Ascending aorta (tissue), 2 donors: ENCODE results near the gene MYO5C. TPM values are rescaled to one million over a fixed set of nuclear protein-coding genes. Genes with fewer than 3 reads are reported as not detected.

Source experiments
- DNase-seq, 2 donors: peaks; one replicate each; pipeline ENCODE4 v3.0.0-alpha.2; 2019; ENCODE audit warnings: low spot score in 2 of 2
- H3K27ac ChIP-seq, 2 donors: fragments of 200-600 bp; sonication (generic); one replicate each; pipeline ENCODE4 v1.5.1; 2016 to 2017; ENCODE audit warnings: mild to moderate bottlenecking in 1 of 2
- H3K27me3 ChIP-seq: fragments of 200-600 bp; sonication (generic); one replicate; pipeline ENCODE4 v1.5.1; 2017
- H3K36me3 ChIP-seq, 2 donors: fragments of 200-600 bp; sonication (generic); one replicate each; pipeline ENCODE4 v1.5.1; 2016
- H3K4me1 ChIP-seq, 2 donors: fragments of 200-600 bp; sonication (generic); one replicate each; pipeline ENCODE4 v1.5.1; 2016 to 2017; ENCODE audit warnings: mild to moderate bottlenecking in 1 of 2
- H3K4me3 ChIP-seq, 2 donors: fragments of 200-600 bp; sonication (generic); one replicate each; pipeline ENCODE4 v1.5.1; 2016 to 2017; ENCODE audit warnings: mild to moderate bottlenecking in 1 of 2
- H3K9me3 ChIP-seq, 2 donors: fragments of 200-600 bp; sonication (generic); one replicate each; pipeline ENCODE4 v1.5.1; 2016
- CTCF ChIP-seq, 3 experiments: fragments of 200-600 bp in 2 of 3; fragments of 450-650 bp in 1 of 3; sonication (generic) in 2 of 3; IDR thresholded peaks; one replicate each; pipeline ENCODE4 v1.5.1; 2016 to 2019; ENCODE audit warnings: antibody characterized with exemption in 3 of 3, mild to moderate bottlenecking in 1 of 3, moderate library complexity in 1 of 3
- intact Hi-C: fragments of 100-400 bp; cut with DNase I; formaldehyde crosslinking; loops from one replicate; pipeline ENCODE4 v1.15.1; 2023
- total RNA-seq: library from RNA; depleted of rRNA; stranded (reverse); fragments of >200 nt; gene quantifications from one replicate; pipeline ENCODE4 v1.1.0, GENCODE V29; 2016

The MYO5C gene
- total RNA-seq, 1 donor from 2014 or later, result 11.0 TPM

GRCh38 chr15:52146261-52146660 is 149.3 kb downstream of the MYO5C start:
- H3K36me3 ChIP-seq, result peaks cover 14 to 59% of the 10 kb centered on the region in 2 donors
- H3K27me3 ChIP-seq, result no peaks in the 10 kb centered on the region
- no peak overlapping the region for H3K27ac ChIP-seq
- no peak overlapping the region for H3K4me3 ChIP-seq
- intact Hi-C loops, result loop anchor here (10.0 kb wide), 1 partner anchor 171 kb away; the partner anchor contains the start of gene LEO1
- no peak for TF ChIP-seq CTCF (IDR thresholded peaks at IDR 0.05)
- DNase-seq, result no peak
- H3K4me1 ChIP-seq, result no peaks in the 10 kb centered on the region
- no peaks in the 10 kb centered on the region for H3K9me3 ChIP-seq

GRCh38 chr15:52144656-52145178 is 150.9 kb downstream of the MYO5C start:
- TF ChIP-seq CTCF (IDR thresholded peaks at IDR 0.05), result no peak
- H3K9me3 ChIP-seq, result no peaks in the 10 kb centered on the region
- no peak overlapping the region for H3K27ac ChIP-seq
- intact Hi-C loops, result loop anchor here (10.0 kb wide), 1 partner anchor 170 kb away; the partner anchor contains the start of gene LEO1
- DNase-seq, result no peak
- H3K36me3 ChIP-seq, result peaks cover 14 to 48% of the 10 kb centered on the region in 2 donors
- H3K4me1 ChIP-seq, result no peaks in the 10 kb centered on the region
- no peaks in the 10 kb centered on the region for H3K27me3 ChIP-seq
- no peak overlapping the region for H3K4me3 ChIP-seq

GRCh38 chr15:52143873-52144272 is 151.7 kb downstream of the MYO5C start:
- intact Hi-C loops, result loop anchor here (10.0 kb wide), 1 partner anchor 169 kb away; the partner anchor contains the start of gene LEO1
- H3K9me3 ChIP-seq, result no peaks in the 10 kb centered on the region
- no peak for DNase-seq
- no peaks in the 10 kb centered on the region for H3K4me1 ChIP-seq
- H3K27ac ChIP-seq, result no peak overlapping the region
- TF ChIP-seq CTCF (IDR thresholded peaks at IDR 0.05), result no peak
- H3K4me3 ChIP-seq, result no peak overlapping the region
- H3K36me3 ChIP-seq, result peaks cover 12 to 40% of the 10 kb centered on the region in 2 donors
- no peaks in the 10 kb centered on the region for H3K27me3 ChIP-seq

Other genes with a start within 250 kb of the MYO5C start
- gene BCL2L10, start 183.0 kb downstream of the MYO5C start, total RNA-seq, result not detected
- gene GNB5, start 104.4 kb downstream of the MYO5C start, total RNA-seq, result 8.8 TPM
- 55.0 TPM for gene MYO5A, start 233.1 kb upstream of the MYO5C start, total RNA-seq